HepG2 (cell line): ENCODE measurements around the gene SDC1.

Experiments used
- ADNP ChIP-seq: sonication (generic); formaldehyde crosslinking; IDR thresholded peaks from 2 replicates; pipeline ENCODE4 v1.4.0; 2020; ENCODE audit warnings: missing genetic modification reagents
- KDM5B ChIP-seq: sonication (generic); formaldehyde crosslinking; IDR thresholded peaks from 2 replicates; pipeline ENCODE4 v1.4.0; 2020; ENCODE audit warnings: missing genetic modification reagents, mild to moderate bottlenecking, borderline replicate concordance
- PRMT3 ChIP-seq: sonication (generic); formaldehyde crosslinking; IDR thresholded peaks from 2 replicates; pipeline ENCODE4 v1.8.1; 2022; ENCODE audit warnings: low read depth, mild to moderate bottlenecking, moderate library complexity, missing genetic modification reagents, borderline replicate concordance
- PRPF4 ChIP-seq: fragments of 200-400 bp; formaldehyde crosslinking; IDR thresholded peaks from 2 replicates; pipeline ENCODE4 v1.6.1; 2016; ENCODE audit warnings: low read length, low read depth; ENCODE audit not compliant: poor library complexity, severe bottlenecking
- SMC3 ChIP-seq: IDR thresholded peaks from 2 replicates; pipeline ENCODE4 v1.6.1; 2011; ENCODE audit warnings: low read length, improper control_type of control experiment
- STAG1 ChIP-seq: sonication (generic); formaldehyde crosslinking; IDR thresholded peaks from 2 replicates; pipeline ENCODE4 v1.4.0; 2020; ENCODE audit warnings: missing genetic modification reagents
- ZBTB43 ChIP-seq: sonication (generic); formaldehyde crosslinking; conservative IDR thresholded peaks from 2 replicates; pipeline ENCODE4 v1.4.0; 2020; ENCODE audit warnings: missing genetic modification reagents
- ZNF12 ChIP-seq: sonication (generic); formaldehyde crosslinking; IDR thresholded peaks from 2 replicates; pipeline ENCODE4 v1.5.0; 2020; ENCODE audit warnings: missing genetic modification reagents
- ZNF274 ChIP-seq: sonication (generic); formaldehyde crosslinking; IDR thresholded peaks from 2 replicates; pipeline ENCODE4 v1.5.1; 2020; ENCODE audit warnings: mild to moderate bottlenecking, missing genetic modification reagents
- ZNF414 ChIP-seq: sonication (generic); formaldehyde crosslinking; IDR thresholded peaks from 2 replicates; pipeline ENCODE4 v1.5.0; 2020; ENCODE audit warnings: missing genetic modification reagents
- ZNF747 ChIP-seq: sonication (generic); formaldehyde crosslinking; IDR thresholded peaks from 2 replicates; pipeline ENCODE4 v1.8.1; 2023; ENCODE audit warnings: missing genetic modification reagents, mild to moderate bottlenecking, borderline replicate concordance

- no peak for TF ChIP-seq ADNP (CRISPR knock-in tag)
- no peak for TF ChIP-seq STAG1 (CRISPR knock-in tag)
- TF ChIP-seq ZNF414 (CRISPR knock-in tag) = no peak
- TF ChIP-seq SMC3 = no peak
- TF ChIP-seq ZBTB43 = no peak
- no peak for TF ChIP-seq ZNF12 (CRISPR knock-in tag)
- TF ChIP-seq PRPF4 = no peak
- TF ChIP-seq KDM5B (CRISPR knock-in tag) = no peak
- TF ChIP-seq PRMT3 = no peak
- TF ChIP-seq ZNF747 (CRISPR knock-in tag) = no peak
- TF ChIP-seq ZNF274 = no peak
Measured at GRCh38 chr2:20219763-20220380, 5.1 kb downstream of the SDC1 start.
